HG03103 (cell line): ENCODE data around the gene CCDC13.
"Not testable (repeated sequence)": the region's sequence is repeated elsewhere in the genome, so short reads cannot be mapped to it uniquely, and the experiment has no call there.

Experiments used
- ATAC-seq: cut with Tn5 transposase; IDR thresholded peaks from one replicate; pipeline ENCODE4 v1.9.1; 2021; ENCODE audit warnings: low read depth; ENCODE audit not compliant: unreplicated experiment

CCDC13 gene

GRCh38 chr3:42772670-42773408, at the start of gene CCDC13:
CCDC13 (minus strand) TSS chr3:42773253; CDS start chr3:42758345, 14,908 bp downstream.
- ATAC-seq = peak; percentile 99

GRCh38 chr3:42822828-42823227, 49.8 kb upstream of the CCDC13 start:
- ATAC-seq = no peak

GRCh38 chr3:42820746-42821051, 47.6 kb upstream of the CCDC13 start:
- ATAC-seq = no peak

GRCh38 chr3:42819351-42819965, 46.4 kb upstream of the CCDC13 start:
- no peak for ATAC-seq

GRCh38 chr3:42815826-42816225, 42.8 kb upstream of the CCDC13 start:
- ATAC-seq = no peak

- no peak for ATAC-seq
Observed at GRCh38 chr3:42814914-42815507, 42.0 kb upstream of the CCDC13 start.

- ATAC-seq = no peak
Observed at GRCh38 chr3:42814246-42814645, 41.2 kb upstream of the CCDC13 start.

- ATAC-seq = not testable (repeated sequence)
Observed at GRCh38 chr3:42811118-42811883, 38.2 kb upstream of the CCDC13 start.

- not testable (repeated sequence) for ATAC-seq
Observed at GRCh38 chr3:42810706-42811105, 37.7 kb upstream of the CCDC13 start.

- no peak for ATAC-seq
Observed at GRCh38 chr3:42809202-42809601, 36.1 kb upstream of the CCDC13 start, which contains the start of gene ACKR2. ACKR2 (plus strand) TSS chr3:42809445; CDS start chr3:42864503, 55,058 bp downstream.

GRCh38 chr3:42807929-42808328, 34.9 kb upstream of the CCDC13 start:
- ATAC-seq = no peak

GRCh38 chr3:42805141-42805821, 32.2 kb upstream of the CCDC13 start:
- ATAC-seq = no peak

GRCh38 chr3:42804831-42805132, 31.7 kb upstream of the CCDC13 start:
- ATAC-seq = peak; percentile 11

GRCh38 chr3:42804106-42804830, 31.2 kb upstream of the CCDC13 start, which contains the start of gene HIGD1A:
HIGD1A (minus strand) TSS chr3:42804490; CDS start chr3:42794253, 10,237 bp downstream.
- ATAC-seq = peak; percentile 96

- ATAC-seq = peak; percentile 14
Observed at GRCh38 chr3:42803414-42804105, 30.5 kb upstream of the CCDC13 start.

GRCh38 chr3:42802876-42803413, 29.9 kb upstream of the CCDC13 start:
- ATAC-seq = no peak

GRCh38 chr3:42801784-42802183, 28.7 kb upstream of the CCDC13 start:
- ATAC-seq = no peak

GRCh38 chr3:42801048-42801620, 28.1 kb upstream of the CCDC13 start:
- no peak for ATAC-seq

- ATAC-seq = no peak
Observed at GRCh38 chr3:42800251-42800650, 27.2 kb upstream of the CCDC13 start.
